Thyroid gland (tissue), 4 donors: ENCODE data around the gene SLC37A1.

Experiments
- POLR2A ChIP-seq, 2 donors: fragments of 450-650 bp; IDR thresholded peaks; one replicate each; pipeline ENCODE4 v1.6.1; 2017; ENCODE audit warnings: antibody characterized with exemption in 2 of 2, mild to moderate bottlenecking in 2 of 2, moderate library complexity in 1 of 2
- TF ChIP-seq, protein P1 (sequence below), 6 experiments: fragments of 200-600 bp in 3 of 6; fragments of 450-650 bp in 3 of 6; sonication (generic) in 3 of 6; IDR thresholded peaks; one replicate each; pipeline ENCODE4 v1.5.1; 2016 to 2019; ENCODE audit warnings: antibody characterized with exemption in 6 of 6, mild to moderate bottlenecking in 2 of 6, inconsistent platforms in 1 of 6, moderate library complexity in 1 of 6

DNA sequence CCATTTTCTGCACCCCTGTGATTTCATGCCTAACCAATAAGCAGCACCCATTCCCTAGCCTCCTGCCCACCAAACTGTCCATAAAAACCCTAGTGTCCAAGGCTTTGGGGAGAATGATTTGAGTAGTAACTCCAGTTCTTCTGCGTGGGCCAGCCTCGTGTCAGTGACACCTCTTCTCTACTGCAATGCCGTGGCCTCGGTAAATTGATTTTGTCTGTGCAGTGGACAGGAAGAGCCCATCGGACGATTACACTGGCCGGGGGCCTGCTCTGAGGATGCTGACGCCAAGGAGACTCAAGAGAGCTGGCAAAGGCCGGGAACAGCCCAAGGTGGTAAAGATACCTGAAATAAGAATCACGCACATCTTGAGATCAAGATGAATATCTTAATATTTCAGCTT lies 47.0 kb upstream of the SLC37A1 start:
- TF ChIP-seq, protein P1, sequence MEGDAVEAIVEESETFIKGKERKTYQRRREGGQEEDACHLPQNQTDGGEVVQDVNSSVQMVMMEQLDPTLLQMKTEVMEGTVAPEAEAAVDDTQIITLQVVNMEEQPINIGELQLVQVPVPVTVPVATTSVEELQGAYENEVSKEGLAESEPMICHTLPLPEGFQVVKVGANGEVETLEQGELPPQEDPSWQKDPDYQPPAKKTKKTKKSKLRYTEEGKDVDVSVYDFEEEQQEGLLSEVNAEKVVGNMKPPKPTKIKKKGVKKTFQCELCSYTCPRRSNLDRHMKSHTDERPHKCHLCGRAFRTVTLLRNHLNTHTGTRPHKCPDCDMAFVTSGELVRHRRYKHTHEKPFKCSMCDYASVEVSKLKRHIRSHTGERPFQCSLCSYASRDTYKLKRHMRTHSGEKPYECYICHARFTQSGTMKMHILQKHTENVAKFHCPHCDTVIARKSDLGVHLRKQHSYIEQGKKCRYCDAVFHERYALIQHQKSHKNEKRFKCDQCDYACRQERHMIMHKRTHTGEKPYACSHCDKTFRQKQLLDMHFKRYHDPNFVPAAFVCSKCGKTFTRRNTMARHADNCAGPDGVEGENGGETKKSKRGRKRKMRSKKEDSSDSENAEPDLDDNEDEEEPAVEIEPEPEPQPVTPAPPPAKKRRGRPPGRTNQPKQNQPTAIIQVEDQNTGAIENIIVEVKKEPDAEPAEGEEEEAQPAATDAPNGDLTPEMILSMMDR (IDR thresholded peaks at IDR 0.05), result no peak
- no peak for TF ChIP-seq POLR2A (IDR thresholded peaks at IDR 0.05)
